ENCODE data around the gene C1QTNF7. TPM values are rescaled to one million over a fixed set of nuclear protein-coding genes. Genes with fewer than 3 reads are reported as not detected.

The C1QTNF7 gene
- total RNA-seq, 1 donor from 2014 or later: not detected

DNA sequence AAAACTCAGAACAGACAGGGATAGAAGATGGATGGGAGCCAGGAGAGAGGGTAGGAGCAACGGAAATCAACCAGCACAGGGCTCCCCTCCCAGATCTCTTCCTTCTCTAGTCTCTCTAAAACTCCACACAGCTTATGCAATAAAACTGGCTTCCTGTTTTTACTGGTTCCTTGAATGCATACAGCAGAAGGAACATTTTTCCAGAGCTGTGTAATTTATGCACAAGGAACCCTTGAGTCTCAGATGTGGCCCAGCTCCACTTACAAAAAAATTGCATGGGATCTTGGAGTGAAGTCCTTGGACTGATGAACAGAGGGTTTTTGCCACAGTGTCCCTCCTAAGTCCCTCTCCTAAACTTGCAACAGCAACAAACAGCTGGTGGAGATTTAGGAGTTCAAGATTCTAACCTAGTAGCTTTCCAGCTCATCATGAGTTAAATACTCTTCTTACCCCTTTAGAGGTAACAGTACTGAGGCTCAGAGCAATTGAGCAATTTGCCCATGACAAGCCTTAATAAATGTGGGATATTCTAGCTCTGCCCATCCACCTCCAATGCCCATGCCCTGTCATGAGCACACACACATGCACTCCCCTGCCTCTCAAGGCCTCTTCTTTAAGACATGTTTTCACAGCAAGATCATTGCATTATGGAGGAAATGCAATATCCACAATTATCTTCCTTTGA lies 23.5 kb downstream of the C1QTNF7 start:
- Mint-ChIP-seq H3K9me3 (ENCODE audit: unreplicated experiment) (no peaks in the 10 kb centered on the region), H3K27me3 (ENCODE audit: unreplicated experiment) (no peaks in the 10 kb centered on the region), H3K4me1 (ENCODE audit: low read depth, unreplicated experiment) (peaks cover 8% of the 10 kb centered on the region), H3K27ac (ENCODE audit: unreplicated experiment) (no peak overlapping the region), H3K4me3 (ENCODE audit: unreplicated experiment) (no peak overlapping the region), H3K36me3 (ENCODE audit: unreplicated experiment) (no peaks in the 10 kb centered on the region)
- no peak for DNase-seq
- TF ChIP-seq, protein P1, sequence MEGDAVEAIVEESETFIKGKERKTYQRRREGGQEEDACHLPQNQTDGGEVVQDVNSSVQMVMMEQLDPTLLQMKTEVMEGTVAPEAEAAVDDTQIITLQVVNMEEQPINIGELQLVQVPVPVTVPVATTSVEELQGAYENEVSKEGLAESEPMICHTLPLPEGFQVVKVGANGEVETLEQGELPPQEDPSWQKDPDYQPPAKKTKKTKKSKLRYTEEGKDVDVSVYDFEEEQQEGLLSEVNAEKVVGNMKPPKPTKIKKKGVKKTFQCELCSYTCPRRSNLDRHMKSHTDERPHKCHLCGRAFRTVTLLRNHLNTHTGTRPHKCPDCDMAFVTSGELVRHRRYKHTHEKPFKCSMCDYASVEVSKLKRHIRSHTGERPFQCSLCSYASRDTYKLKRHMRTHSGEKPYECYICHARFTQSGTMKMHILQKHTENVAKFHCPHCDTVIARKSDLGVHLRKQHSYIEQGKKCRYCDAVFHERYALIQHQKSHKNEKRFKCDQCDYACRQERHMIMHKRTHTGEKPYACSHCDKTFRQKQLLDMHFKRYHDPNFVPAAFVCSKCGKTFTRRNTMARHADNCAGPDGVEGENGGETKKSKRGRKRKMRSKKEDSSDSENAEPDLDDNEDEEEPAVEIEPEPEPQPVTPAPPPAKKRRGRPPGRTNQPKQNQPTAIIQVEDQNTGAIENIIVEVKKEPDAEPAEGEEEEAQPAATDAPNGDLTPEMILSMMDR (IDR thresholded peaks at IDR 0.05; ENCODE audit: partially characterized antibody, unreplicated experiment): no peak

DNA sequence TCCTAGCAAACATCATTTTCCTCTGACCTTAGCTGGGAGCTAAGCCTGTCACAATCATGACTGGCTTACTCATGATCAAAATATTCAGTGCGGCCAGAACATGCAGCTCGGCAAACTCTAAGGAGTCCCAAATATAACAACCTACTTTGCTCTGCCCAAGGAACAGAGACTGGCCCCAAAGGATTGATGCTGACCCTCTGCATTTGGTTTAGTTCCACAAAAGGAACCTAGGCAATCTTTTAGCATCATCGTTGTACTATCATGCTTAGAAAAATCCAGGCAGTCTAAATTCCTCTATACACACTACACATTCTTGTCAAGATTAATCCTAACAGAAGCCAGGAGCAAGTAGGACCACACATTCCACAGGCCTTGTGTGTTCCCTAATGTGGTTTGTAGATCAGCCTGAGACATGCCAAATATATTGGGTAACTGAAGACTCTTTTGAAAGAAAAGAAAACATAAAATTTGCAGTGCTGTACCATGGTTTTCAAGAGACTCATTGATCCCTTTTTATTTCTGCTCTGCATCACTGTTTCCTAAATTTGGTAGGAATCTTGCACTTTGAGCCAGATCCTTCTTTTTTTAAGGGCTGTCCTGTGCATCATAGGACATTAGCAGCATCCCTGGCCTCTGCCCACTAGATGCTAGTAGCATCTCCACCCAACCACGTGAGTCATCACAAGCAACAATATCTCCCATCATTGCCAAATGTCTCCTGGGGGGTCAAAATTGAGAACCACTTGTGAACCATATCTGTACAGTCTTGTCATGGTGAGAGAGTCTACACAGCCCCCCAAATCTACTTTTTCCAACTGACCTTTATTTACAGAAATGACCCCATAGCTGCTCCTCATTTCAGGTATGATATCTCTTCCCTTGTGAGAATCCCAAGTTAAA lies 24.3 kb downstream of the C1QTNF7 start:
- no peak overlapping the region for H3K4me3 Mint-ChIP-seq (ENCODE audit: unreplicated experiment)
- no peak for DNase-seq
- H3K27ac Mint-ChIP-seq (ENCODE audit: unreplicated experiment): no peak overlapping the region
- TF ChIP-seq, protein P1 (IDR thresholded peaks at IDR 0.05; ENCODE audit: partially characterized antibody, unreplicated experiment): no peak
- H3K9me3 Mint-ChIP-seq (ENCODE audit: unreplicated experiment): no peaks in the 10 kb centered on the region
- no peaks in the 10 kb centered on the region for H3K27me3 Mint-ChIP-seq (ENCODE audit: unreplicated experiment)
- H3K36me3 Mint-ChIP-seq (ENCODE audit: unreplicated experiment): no peaks in the 10 kb centered on the region
- H3K4me1 Mint-ChIP-seq (ENCODE audit: low read depth, unreplicated experiment): peaks cover 8% of the 10 kb centered on the region

DNA sequence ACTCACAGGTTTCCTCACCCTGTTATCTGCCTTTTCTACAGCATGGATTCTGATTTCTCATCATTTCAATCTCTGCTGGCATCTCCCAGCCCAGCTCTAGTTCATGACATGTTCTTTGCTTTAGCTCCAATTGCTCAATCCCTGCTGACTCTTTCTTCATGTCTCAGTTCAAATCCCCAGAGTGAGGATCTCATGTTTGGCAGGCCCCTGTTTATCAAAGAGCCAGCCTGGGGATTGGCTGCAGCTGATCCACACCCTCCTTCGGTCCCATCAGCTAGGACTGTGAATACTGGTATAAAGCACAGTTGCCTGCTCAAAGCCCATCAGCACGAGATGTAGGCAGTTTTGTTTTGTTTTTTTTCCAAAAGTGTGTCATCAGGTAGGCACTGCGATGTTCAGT lies 27.5 kb downstream of the C1QTNF7 start:
- no peak for DNase-seq
- Mint-ChIP-seq H3K27me3 (ENCODE audit: unreplicated experiment) (no peaks in the 10 kb centered on the region), H3K4me1 (ENCODE audit: low read depth, unreplicated experiment) (peaks cover 8% of the 10 kb centered on the region), H3K36me3 (ENCODE audit: unreplicated experiment) (no peaks in the 10 kb centered on the region), H3K9me3 (ENCODE audit: unreplicated experiment) (no peaks in the 10 kb centered on the region), H3K27ac (ENCODE audit: unreplicated experiment) (no peak overlapping the region), H3K4me3 (ENCODE audit: unreplicated experiment) (no peak overlapping the region)
- TF ChIP-seq, protein P1 (IDR thresholded peaks at IDR 0.05; ENCODE audit: partially characterized antibody, unreplicated experiment): no peak

DNA sequence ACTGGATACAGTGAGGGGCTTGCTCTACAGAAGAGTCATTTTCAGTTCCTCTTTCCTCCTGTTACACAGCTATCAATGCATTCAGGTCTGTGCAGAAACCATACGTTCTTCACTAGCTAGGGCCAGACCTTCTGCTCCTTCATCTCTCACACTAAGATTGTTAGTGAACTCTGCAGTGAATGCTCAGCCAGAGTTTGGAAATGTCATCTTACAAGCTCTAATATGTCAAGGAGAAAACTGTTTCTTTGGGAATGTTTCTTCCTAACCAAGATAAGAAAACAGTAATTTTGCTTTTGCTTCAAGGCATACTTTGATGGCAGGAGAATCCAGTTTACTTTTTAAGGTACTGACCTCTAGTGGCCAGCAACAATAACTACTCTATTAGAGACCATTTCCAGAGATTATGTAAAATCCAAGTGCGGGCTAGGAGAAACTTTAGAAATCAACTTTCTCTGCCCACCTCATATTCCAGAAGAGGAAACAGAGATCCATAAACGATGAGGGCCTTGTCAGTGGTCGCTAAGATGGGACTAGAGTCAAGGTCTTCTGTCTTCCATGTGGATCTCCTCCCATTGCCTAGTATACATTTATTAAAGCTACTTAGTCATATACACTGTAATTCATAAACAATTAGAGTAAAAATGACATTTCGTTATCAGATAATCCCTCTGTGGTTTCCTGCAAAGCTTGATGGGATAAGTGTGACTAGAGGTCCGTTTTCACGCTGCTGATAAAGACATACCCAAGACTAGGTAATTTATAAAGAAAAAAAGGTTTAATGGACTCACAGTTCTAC lies 29.8 kb downstream of the C1QTNF7 start:
- H3K36me3 Mint-ChIP-seq (ENCODE audit: unreplicated experiment): no peaks in the 10 kb centered on the region

More for the DNA sequence above, 29.8 kb downstream of the C1QTNF7 start:
- no peak for DNase-seq
- Mint-ChIP-seq H3K4me1 (ENCODE audit: low read depth, unreplicated experiment) (peaks cover 8% of the 10 kb centered on the region), H3K27ac (ENCODE audit: unreplicated experiment) (no peak overlapping the region), H3K27me3 (ENCODE audit: unreplicated experiment) (no peaks in the 10 kb centered on the region), H3K9me3 (ENCODE audit: unreplicated experiment) (no peaks in the 10 kb centered on the region), H3K4me3 (ENCODE audit: unreplicated experiment) (no peak overlapping the region)
- TF ChIP-seq, protein P1 (IDR thresholded peaks at IDR 0.05; ENCODE audit: partially characterized antibody, unreplicated experiment): peak; percentile 87

Measured in glutamatergic neuron (in vitro differentiated cells).